ENCODE measurements around the gene IP6K3.

Gene IP6K3

DNA sequence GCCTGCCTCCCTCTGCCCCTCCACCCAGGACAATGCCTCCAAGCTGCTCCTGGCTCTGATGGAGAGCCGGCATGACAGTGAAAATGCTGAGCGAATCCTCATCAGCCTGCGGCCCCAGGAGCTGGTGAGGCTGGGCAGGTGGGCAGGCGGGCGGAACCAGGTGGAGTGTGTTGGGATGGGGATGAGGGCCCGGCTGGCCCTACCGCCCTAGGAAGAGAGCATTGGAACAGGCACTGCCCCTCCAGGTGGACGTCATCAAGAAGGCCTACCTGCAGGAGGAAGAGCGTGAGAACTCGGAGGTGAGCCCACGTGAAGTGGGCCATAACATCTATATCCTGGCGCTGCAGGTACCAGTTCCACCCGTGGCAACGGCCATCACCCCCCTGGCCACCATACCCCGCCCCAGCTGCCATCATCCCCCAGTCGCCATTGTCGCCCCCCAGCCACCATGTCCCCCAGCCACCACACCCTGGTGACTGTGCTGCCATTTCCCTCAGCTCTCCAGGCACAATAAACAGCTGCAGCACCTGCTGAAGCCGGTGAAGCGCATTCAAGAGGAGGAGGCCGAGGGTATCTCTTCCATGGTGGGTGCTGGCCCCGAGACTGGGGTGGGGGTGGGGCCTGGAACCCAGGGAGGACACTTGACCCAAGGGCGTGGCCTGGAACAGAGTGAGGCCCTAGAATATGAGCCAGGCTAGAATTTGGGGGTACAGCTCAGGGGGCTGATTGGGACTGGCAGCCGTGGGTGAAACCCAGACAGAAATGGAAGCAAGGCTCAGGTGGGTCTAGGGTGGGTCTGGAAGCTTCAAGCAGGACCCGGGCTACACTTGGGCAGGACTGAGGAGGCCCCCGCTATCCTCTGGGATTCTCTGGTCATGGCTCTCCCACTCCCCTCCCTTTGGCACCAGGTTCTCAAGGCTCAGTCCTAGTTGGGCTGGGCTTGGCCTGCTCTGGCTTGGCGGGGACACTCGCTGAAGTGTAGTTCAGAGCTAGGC lies 59.4 kb downstream of the IP6K3 start:
- TF ChIP-seq FOXP2 (optimal IDR thresholded peaks at IDR 0.05; ENCODE audit: borderline replicate concordance, extremely low read depth, extremely low read length, insufficient read depth) (no peak), SIN3A (IDR thresholded peaks at IDR 0.05; ENCODE audit: borderline replicate concordance, insufficient read depth, low read length) (no peak), TAF1 (IDR thresholded peaks at IDR 0.05; ENCODE audit: borderline replicate concordance, insufficient read depth, low read length) (no peak), POLR2AphosphoS5 (IDR thresholded peaks at IDR 0.05; ENCODE audit: low read depth, low read length) (no peak)
- TF ChIP-seq, protein P1, sequence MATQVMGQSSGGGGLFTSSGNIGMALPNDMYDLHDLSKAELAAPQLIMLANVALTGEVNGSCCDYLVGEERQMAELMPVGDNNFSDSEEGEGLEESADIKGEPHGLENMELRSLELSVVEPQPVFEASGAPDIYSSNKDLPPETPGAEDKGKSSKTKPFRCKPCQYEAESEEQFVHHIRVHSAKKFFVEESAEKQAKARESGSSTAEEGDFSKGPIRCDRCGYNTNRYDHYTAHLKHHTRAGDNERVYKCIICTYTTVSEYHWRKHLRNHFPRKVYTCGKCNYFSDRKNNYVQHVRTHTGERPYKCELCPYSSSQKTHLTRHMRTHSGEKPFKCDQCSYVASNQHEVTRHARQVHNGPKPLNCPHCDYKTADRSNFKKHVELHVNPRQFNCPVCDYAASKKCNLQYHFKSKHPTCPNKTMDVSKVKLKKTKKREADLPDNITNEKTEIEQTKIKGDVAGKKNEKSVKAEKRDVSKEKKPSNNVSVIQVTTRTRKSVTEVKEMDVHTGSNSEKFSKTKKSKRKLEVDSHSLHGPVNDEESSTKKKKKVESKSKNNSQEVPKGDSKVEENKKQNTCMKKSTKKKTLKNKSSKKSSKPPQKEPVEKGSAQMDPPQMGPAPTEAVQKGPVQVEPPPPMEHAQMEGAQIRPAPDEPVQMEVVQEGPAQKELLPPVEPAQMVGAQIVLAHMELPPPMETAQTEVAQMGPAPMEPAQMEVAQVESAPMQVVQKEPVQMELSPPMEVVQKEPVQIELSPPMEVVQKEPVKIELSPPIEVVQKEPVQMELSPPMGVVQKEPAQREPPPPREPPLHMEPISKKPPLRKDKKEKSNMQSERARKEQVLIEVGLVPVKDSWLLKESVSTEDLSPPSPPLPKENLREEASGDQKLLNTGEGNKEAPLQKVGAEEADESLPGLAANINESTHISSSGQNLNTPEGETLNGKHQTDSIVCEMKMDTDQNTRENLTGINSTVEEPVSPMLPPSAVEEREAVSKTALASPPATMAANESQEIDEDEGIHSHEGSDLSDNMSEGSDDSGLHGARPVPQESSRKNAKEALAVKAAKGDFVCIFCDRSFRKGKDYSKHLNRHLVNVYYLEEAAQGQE (IDR thresholded peaks at IDR 0.05; ENCODE audit: insufficient read depth in 1 of 2, low read depth in 2 of 2, low read length in 2 of 2) = no peak

DNA sequence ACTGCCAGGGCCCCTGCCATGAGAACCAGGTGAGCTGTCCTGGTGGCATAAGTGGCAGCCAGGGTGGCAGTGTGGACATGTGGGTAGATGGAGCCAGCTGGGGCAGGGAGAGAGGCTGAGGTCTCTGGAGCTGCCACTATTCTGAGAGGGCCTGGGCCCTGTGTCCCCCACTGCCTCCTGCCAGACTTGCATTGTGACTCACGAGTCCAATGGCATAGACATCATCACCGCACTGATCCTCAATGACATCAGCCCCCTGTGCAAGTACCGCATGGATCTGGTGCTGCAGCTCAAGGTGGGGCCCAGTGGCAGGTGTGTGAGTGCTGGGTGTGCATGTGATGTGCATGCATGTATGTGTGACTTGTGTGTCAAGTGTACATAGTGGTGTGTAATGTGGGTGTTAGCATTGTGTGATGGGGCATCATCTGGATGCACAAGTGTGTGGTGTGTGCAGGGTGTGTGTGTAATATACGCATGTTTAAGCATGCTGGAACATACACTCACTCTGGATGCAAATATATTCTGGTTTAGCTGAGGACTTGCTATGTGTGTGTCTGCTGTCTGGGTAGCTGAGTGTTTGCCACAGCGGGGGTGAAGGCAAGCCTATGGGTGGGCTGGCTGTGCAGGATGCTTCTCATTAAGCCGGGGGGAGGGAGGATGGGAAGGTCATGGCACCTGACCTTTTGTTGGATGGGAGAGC lies 60.3 kb downstream of the IP6K3 start:
- TF ChIP-seq SIN3A (IDR thresholded peaks at IDR 0.05; ENCODE audit: borderline replicate concordance, insufficient read depth, low read length) = no peak
- TF ChIP-seq, protein P1 (IDR thresholded peaks at IDR 0.05; ENCODE audit: insufficient read depth in 1 of 2, low read depth in 2 of 2, low read length in 2 of 2) = no peak
- no peak for TF ChIP-seq FOXP2 (optimal IDR thresholded peaks at IDR 0.05; ENCODE audit: borderline replicate concordance, extremely low read depth, extremely low read length, insufficient read depth)
- no peak for TF ChIP-seq POLR2AphosphoS5 (IDR thresholded peaks at IDR 0.05; ENCODE audit: low read depth, low read length)
- TF ChIP-seq TAF1 (IDR thresholded peaks at IDR 0.05; ENCODE audit: borderline replicate concordance, insufficient read depth, low read length) = no peak

- TF ChIP-seq, protein P1 (IDR thresholded peaks at IDR 0.05; ENCODE audit: insufficient read depth in 1 of 2, low read depth in 2 of 2, low read length in 2 of 2) = no peak
- TF ChIP-seq POLR2AphosphoS5 (IDR thresholded peaks at IDR 0.05; ENCODE audit: low read depth, low read length) (no peak), FOXP2 (optimal IDR thresholded peaks at IDR 0.05; ENCODE audit: borderline replicate concordance, extremely low read depth, extremely low read length, insufficient read depth) (no peak), SIN3A (IDR thresholded peaks at IDR 0.05; ENCODE audit: borderline replicate concordance, insufficient read depth, low read length) (no peak), TAF1 (IDR thresholded peaks at IDR 0.05; ENCODE audit: borderline replicate concordance, insufficient read depth, low read length) (no peak)
These were observed 61.1 kb downstream of the IP6K3 start for GRCh38 chr6:33685411-33686224.

GRCh38 chr6:33684983-33685382 lies 61.7 kb downstream of the IP6K3 start:
- no peak for TF ChIP-seq FOXP2 (optimal IDR thresholded peaks at IDR 0.05; ENCODE audit: borderline replicate concordance, extremely low read depth, extremely low read length, insufficient read depth)
- TF ChIP-seq, protein P1 (IDR thresholded peaks at IDR 0.05; ENCODE audit: insufficient read depth in 1 of 2, low read depth in 2 of 2, low read length in 2 of 2) = no peak
- TF ChIP-seq POLR2AphosphoS5 (IDR thresholded peaks at IDR 0.05; ENCODE audit: low read depth, low read length) = no peak
- TF ChIP-seq SIN3A (IDR thresholded peaks at IDR 0.05; ENCODE audit: borderline replicate concordance, insufficient read depth, low read length) = no peak
- TF ChIP-seq TAF1 (IDR thresholded peaks at IDR 0.05; ENCODE audit: borderline replicate concordance, insufficient read depth, low read length) = no peak

Data from PFSK-1 (cell line).